ENCODE measurements around the gene TTC3. TPM values are rescaled to one million over a fixed set of nuclear protein-coding genes. Genes with fewer than 3 reads are reported as not detected.

TTC3 gene
- total and polyA plus RNA-seq, 2 of the 13 experiments (the other 11 are each of a cell fraction or from before 2014, with no cell fraction given): 55.7 to 108 TPM

DNA sequence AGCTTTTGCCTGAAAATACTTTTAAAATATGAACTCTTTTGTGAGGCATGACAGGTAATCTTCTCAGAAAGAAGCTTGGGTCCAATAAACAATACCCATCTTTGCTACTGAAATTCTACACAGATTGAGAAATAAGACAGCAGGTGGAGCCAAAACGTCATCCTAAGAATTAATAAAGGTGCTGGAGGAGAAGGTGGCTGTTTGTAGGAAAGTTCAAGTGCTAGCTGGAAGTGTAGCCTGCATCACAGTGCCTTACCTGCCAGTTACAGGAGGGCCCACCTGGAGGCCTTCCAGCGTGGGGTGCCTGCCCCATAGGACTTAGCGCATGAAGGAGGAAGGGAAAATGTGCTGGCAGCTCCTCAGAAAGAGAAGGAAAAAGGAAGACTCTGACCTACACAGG, 93.7 kb downstream of the TTC3 start:
- in situ Hi-C loops (cut with HindIII; ENCODE audit: extremely low pct_ligation_motif_present, low pct_unique_long_range_greater_than_20kb) (no loop called here), intact Hi-C loops (cut with micrococcal nuclease; ENCODE audit: unreplicated experiment) (loop anchor here (5.0 kb wide), 1 partner anchor 41 kb away; no protein-coding TSS in a partner anchor)
- DNase-seq (ENCODE audit: low spot score): no peak
- Histone ChIP-seq H3K36me3 (replicated peaks in 1 of 2; ENCODE audit: control insufficient read depth in 1 of 2, insufficient read depth in 2 of 2, low read length in 2 of 2) (peaks cover 17 to 58% of the 10 kb centered on the region in 2 experiments), H3K9me3 (ENCODE audit: low read length) (no peaks in the 10 kb centered on the region), H2AFZ (ENCODE audit: low read length) (no peak overlapping the region), H3K4me1 (ENCODE audit: insufficient read depth, low read length) (no peaks in the 10 kb centered on the region), H3K27ac (ENCODE audit: extremely low read length, insufficient read depth, low read length) (no peak overlapping the region), H3K4me2 (ENCODE audit: low read depth, low read length) (no peak overlapping the region), H3K27me3 (ENCODE audit: control insufficient read depth in 1 of 2, insufficient read depth in 2 of 2, low read length in 2 of 2) (no peaks in the 10 kb centered on the region), H3K79me2 (ENCODE audit: insufficient read depth, low read length) (no peaks in the 10 kb centered on the region), H3K9ac (ENCODE audit: insufficient read depth, low read depth, low read length) (no peak overlapping the region), H4K20me1 (ENCODE audit: insufficient read depth, low read length) (no peaks in the 10 kb centered on the region), H3K4me3 (replicated peaks in 1 of 3; ENCODE audit: insufficient read depth in 1 of 3, low read depth in 2 of 3, low read length in 3 of 3) (no peak overlapping the region)
- no peak for FAIRE-seq
- ChIA-PET POLR2A (interaction anchor here (0.8 kb wide), 1 partner anchor 13 kb away, joined by 5 read pairs; no protein-coding TSS in a partner anchor), CTCF (ENCODE audit: low intra/inter-chr PET ratio, low total read pairs) (no interaction called here)
- no TSS peak for BruUV-seq (replicated peaks)
- WGBS (ENCODE audit: low lambda C conversion rate): 60% methylated on average over 3 of the region's 3 CpGs
- no peak for TF ChIP-seq NFIB (CRISPR knock-in tag; IDR thresholded peaks at IDR 0.05; ENCODE audit: borderline replicate concordance)
- TF ChIP-seq PRPF4 (IDR thresholded peaks at IDR 0.05; ENCODE audit: low read depth, low read length, poor library complexity, severe bottlenecking): no peak
- TF ChIP-seq, protein P1, sequence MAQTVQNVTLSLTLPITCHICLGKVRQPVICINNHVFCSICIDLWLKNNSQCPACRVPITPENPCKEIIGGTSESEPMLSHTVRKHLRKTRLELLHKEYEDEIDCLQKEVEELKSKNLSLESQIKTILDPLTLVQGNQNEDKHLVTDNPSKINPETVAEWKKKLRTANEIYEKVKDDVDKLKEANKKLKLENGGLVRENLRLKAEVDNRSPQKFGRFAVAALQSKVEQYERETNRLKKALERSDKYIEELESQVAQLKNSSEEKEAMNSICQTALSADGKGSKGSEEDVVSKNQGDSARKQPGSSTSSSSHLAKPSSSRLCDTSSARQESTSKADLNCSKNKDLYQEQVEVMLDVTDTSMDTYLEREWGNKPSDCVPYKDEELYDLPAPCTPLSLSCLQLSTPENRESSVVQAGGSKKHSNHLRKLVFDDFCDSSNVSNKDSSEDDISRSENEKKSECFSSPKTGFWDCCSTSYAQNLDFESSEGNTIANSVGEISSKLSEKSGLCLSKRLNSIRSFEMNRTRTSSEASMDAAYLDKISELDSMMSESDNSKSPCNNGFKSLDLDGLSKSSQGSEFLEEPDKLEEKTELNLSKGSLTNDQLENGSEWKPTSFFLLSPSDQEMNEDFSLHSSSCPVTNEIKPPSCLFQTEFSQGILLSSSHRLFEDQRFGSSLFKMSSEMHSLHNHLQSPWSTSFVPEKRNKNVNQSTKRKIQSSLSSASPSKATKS (CRISPR knock-in tag; IDR thresholded peaks at IDR 0.05): no peak
- peak; percentile 51 for TF ChIP-seq STAG1 (CRISPR knock-in tag; IDR thresholded peaks at IDR 0.05)
- no peak for TF ChIP-seq ELF3 (CRISPR knock-in tag; IDR thresholded peaks at IDR 0.05)
- TF ChIP-seq, protein P2, sequence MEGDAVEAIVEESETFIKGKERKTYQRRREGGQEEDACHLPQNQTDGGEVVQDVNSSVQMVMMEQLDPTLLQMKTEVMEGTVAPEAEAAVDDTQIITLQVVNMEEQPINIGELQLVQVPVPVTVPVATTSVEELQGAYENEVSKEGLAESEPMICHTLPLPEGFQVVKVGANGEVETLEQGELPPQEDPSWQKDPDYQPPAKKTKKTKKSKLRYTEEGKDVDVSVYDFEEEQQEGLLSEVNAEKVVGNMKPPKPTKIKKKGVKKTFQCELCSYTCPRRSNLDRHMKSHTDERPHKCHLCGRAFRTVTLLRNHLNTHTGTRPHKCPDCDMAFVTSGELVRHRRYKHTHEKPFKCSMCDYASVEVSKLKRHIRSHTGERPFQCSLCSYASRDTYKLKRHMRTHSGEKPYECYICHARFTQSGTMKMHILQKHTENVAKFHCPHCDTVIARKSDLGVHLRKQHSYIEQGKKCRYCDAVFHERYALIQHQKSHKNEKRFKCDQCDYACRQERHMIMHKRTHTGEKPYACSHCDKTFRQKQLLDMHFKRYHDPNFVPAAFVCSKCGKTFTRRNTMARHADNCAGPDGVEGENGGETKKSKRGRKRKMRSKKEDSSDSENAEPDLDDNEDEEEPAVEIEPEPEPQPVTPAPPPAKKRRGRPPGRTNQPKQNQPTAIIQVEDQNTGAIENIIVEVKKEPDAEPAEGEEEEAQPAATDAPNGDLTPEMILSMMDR (CRISPR knock-in tag; IDR thresholded peaks at IDR 0.05): peak; percentile 23; the same call in 1 of the 2 replicates
- TF ChIP-seq ZNF878 (CRISPR knock-in tag; IDR thresholded peaks at IDR 0.05): no peak
- no peak for TF ChIP-seq PHF20 (CRISPR knock-in tag; IDR thresholded peaks at IDR 0.05)
- ATAC-seq: no peak

Data from HepG2 (cell line).